Measurements from ENCODE around the gene ITGA5.

DNA sequence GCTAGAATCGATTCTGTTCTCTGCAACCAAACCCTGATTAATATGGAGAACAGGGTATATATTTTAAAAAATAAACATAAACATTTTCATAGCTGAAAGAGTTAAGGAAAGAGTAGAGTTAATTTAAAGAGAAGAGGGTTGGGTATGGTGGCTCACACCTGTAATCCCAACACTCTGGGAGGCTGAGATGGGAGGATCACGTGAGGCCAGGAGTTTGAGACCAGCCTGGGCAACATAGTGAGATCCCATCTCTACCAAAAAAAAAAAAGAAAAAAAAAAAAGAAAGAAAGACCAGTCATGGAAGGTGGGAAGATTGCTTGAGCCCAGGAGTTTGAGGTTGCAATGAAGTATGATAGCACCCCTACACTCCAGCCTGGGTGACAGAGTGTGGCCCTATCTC lies 28.9 kb upstream of the ITGA5 start:
- TF ChIP-seq, protein P1, sequence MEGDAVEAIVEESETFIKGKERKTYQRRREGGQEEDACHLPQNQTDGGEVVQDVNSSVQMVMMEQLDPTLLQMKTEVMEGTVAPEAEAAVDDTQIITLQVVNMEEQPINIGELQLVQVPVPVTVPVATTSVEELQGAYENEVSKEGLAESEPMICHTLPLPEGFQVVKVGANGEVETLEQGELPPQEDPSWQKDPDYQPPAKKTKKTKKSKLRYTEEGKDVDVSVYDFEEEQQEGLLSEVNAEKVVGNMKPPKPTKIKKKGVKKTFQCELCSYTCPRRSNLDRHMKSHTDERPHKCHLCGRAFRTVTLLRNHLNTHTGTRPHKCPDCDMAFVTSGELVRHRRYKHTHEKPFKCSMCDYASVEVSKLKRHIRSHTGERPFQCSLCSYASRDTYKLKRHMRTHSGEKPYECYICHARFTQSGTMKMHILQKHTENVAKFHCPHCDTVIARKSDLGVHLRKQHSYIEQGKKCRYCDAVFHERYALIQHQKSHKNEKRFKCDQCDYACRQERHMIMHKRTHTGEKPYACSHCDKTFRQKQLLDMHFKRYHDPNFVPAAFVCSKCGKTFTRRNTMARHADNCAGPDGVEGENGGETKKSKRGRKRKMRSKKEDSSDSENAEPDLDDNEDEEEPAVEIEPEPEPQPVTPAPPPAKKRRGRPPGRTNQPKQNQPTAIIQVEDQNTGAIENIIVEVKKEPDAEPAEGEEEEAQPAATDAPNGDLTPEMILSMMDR (optimal IDR thresholded peaks at IDR 0.05 in 1 of 3, IDR thresholded peaks at IDR 0.05 in 1 of 3, conservative IDR thresholded peaks at IDR 0.05 in 1 of 3; ENCODE audit: extremely low read depth in 1 of 3, insufficient read depth in 2 of 3, low read length in 3 of 3) = no peak
- TF ChIP-seq EZH2 (IDR thresholded peaks at IDR 0.05; ENCODE audit: low read length) = no peak
